AG09319 (cell line): ENCODE measurements around the gene LIMS1.

Source experiments
- DNase-seq: peaks from one replicate; pipeline ENCODE4 v3.0.0-alpha.2; 2010; ENCODE audit warnings: low read depth; ENCODE audit errors: extremely low read depth
- TF ChIP-seq, protein P1 (sequence below): IDR thresholded peaks from 2 replicates; pipeline ENCODE4 v1.5.1; 2011; ENCODE audit warnings: low read depth, mild to moderate bottlenecking, inconsistent platforms, low read length, moderate library complexity

The LIMS1 gene

DNA sequence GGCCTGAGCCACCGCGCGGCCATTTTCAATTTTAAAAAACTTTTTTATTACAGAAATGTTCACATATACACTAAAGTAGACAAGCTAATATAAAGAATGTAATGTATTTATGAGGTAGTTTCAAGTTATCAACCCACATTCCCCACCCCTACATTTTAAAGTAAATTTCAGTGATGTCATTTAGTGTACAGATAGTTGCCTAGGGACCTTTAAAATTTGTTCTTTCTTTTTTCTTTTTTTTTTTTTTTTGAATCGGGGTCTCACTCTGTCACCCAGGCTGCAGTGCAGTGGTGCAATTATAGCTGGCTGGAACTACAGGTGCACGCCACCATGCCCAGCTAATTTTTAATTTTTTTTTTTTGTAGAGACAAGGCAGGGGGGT lies 2.6 kb upstream of the LIMS1 start:
- DNase-seq, result no peak
- TF ChIP-seq, protein P1, sequence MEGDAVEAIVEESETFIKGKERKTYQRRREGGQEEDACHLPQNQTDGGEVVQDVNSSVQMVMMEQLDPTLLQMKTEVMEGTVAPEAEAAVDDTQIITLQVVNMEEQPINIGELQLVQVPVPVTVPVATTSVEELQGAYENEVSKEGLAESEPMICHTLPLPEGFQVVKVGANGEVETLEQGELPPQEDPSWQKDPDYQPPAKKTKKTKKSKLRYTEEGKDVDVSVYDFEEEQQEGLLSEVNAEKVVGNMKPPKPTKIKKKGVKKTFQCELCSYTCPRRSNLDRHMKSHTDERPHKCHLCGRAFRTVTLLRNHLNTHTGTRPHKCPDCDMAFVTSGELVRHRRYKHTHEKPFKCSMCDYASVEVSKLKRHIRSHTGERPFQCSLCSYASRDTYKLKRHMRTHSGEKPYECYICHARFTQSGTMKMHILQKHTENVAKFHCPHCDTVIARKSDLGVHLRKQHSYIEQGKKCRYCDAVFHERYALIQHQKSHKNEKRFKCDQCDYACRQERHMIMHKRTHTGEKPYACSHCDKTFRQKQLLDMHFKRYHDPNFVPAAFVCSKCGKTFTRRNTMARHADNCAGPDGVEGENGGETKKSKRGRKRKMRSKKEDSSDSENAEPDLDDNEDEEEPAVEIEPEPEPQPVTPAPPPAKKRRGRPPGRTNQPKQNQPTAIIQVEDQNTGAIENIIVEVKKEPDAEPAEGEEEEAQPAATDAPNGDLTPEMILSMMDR, result no peak

DNA sequence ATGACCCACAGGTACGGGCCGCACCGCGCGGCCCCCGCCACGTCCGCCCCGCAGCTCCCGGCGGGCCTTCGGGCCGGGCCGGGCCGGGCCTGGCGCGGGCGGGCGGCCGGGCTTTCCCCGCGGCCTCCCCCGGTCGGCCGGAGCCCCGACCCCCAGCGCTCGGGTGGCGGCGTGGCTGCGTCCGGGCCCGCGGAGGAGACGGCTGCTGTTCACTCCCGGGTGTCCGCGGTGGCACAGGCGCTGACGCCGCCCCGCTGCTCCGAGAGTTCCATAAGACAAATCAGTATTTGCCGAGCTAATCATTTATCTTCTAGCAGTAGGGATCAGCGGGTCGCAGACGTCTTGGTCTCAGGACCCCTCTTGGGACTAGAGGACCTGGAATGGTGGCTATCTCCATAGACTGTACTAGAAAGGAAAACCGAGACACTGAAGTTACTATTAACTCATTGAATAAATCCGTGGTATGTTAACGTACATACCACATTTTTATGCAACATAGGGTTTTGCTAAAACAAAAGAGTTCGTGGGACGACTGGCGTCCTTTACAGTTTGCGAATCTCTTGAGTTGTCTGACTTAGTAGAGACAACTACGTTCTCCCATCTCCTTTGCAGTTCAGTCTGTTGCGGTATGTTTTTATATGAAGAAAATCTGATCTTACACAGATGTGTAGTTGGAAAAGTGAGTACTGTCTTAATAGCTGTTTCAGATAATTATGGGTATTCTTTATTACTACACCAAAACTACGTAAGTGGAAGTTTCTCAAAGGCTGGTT lies 500 bp downstream of the LIMS1 start:
- TF ChIP-seq, protein P1, result no peak
- no peak for DNase-seq

DNA sequence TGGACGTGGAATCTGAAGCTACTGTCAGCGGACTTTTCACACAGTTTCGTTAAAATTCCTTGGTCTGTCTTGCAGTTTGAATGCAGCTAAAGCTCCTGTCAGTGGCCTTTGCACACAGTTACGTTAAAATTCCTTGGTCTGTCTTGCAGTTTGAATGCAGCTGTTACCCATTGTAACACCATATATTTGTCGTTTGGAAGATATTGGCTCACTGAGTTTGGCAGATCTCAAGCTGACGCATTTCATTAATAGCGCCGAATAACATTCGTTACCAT lies 1.0 kb downstream of the LIMS1 start:
- TF ChIP-seq, protein P1, result no peak
- no peak for DNase-seq

- TF ChIP-seq, protein P1, result no peak
- DNase-seq, result no peak
Observed at GRCh38 chr2:108536133-108536780, 2.0 kb downstream of the LIMS1 start.

- TF ChIP-seq, protein P1, result no peak
Observed at GRCh38 chr2:108536911-108537310, 2.6 kb downstream of the LIMS1 start.

GRCh38 chr2:108538000-108538625 lies 3.8 kb downstream of the LIMS1 start:
- TF ChIP-seq, protein P1, result no peak
- no peak for DNase-seq

More at GRCh38 chr2:108536911-108537310, 2.6 kb downstream of the LIMS1 start:
- DNase-seq, result no peak

DNA sequence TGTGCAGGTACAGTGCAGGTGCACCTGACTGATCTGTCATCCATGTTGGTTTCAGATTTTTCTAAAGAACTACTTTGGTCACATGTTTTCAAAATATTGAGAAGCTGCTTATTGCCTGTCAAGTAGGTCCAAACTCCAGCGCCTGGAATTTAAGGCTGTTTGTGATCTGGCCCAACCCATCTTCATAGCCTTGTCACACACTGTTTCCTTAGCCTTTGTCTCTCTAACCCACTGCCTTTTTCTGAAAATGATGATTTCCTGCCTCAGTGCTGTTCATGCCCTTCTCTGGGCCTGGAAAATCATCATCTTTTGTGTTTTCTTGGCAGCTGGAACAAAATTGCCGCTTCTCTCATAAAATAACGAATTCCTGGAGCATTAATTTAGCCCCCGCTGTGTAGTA lies 7.2 kb downstream of the LIMS1 start:
- no peak for DNase-seq
- TF ChIP-seq, protein P1, result no peak
